Retinal pigment epithelial cell (primary cell): ENCODE data around the gene PLD1.
"Not testable (repeated sequence)": the region's sequence is repeated elsewhere in the genome, so short reads cannot be mapped to it uniquely, and the experiment has no call there.

Experiments used
- DNase-seq: peaks from one replicate; pipeline ENCODE4 v3.0.0-alpha.2; 2010; ENCODE audit warnings: low read depth
- H3K4me3 ChIP-seq: 2 replicates; pipeline ENCODE4 v1.5.1; 2011; ENCODE audit warnings: mild to moderate bottlenecking, low read length, control low read depth, moderate library complexity
- TF ChIP-seq, protein P1 (sequence below): conservative IDR thresholded peaks from 2 replicates; pipeline ENCODE4 v1.5.1; 2011; ENCODE audit warnings: low read depth, low read length, control low read depth, inconsistent platforms

Gene PLD1

GRCh38 chr3:171646357-171647133 is 163.7 kb downstream of the PLD1 start:
- TF ChIP-seq, protein P1, sequence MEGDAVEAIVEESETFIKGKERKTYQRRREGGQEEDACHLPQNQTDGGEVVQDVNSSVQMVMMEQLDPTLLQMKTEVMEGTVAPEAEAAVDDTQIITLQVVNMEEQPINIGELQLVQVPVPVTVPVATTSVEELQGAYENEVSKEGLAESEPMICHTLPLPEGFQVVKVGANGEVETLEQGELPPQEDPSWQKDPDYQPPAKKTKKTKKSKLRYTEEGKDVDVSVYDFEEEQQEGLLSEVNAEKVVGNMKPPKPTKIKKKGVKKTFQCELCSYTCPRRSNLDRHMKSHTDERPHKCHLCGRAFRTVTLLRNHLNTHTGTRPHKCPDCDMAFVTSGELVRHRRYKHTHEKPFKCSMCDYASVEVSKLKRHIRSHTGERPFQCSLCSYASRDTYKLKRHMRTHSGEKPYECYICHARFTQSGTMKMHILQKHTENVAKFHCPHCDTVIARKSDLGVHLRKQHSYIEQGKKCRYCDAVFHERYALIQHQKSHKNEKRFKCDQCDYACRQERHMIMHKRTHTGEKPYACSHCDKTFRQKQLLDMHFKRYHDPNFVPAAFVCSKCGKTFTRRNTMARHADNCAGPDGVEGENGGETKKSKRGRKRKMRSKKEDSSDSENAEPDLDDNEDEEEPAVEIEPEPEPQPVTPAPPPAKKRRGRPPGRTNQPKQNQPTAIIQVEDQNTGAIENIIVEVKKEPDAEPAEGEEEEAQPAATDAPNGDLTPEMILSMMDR, result peak; percentile 54
- DNase-seq, result no peak
- H3K4me3 ChIP-seq, result no peak overlapping the region

DNA sequence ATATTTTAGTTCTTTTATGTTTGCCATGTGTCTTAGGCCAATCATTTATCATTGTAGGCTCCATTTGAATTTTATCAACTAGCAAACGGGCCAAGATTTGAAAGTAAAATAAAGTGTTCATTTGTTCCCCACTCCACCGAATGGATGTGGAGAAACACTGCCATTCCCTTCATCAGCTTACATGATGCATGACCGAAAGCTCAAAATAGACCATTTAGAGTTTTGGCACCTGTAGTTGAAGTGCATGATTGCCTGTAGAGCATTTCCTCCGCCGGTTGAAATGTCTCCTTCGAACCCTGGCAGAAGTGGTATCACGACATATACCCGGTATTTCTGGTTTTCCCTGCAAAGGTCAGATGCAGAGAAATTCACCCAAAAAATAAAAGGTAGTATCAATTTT is 165.6 kb downstream of the PLD1 start:
- TF ChIP-seq, protein P1, result no peak

DNA sequence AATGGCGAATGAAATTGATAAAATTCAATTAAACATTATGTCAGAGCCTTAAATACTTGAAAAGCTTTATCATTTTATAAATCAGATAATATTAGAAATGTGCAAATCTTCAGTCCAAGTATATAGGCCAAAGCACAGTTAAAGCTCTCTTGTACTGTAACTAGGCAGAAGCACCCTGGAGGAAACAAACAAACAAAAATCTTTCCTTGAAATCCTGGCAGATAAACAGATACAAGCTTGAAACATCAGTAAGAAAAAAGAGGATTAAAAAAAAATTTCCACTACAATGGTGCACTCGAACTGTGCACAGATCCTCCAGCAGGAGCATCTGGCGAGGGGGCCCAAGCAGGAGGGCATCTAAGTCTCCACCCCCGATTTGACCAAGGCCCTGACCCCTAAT is 166.6 kb downstream of the PLD1 start:
- H3K4me3 ChIP-seq, result no peak overlapping the region
- DNase-seq, result no peak
- TF ChIP-seq, protein P1, result no peak

More for the DNA sequence above, 165.6 kb downstream of the PLD1 start:
- no peak for DNase-seq
- H3K4me3 ChIP-seq, result no peak overlapping the region

GRCh38 chr3:171643033-171643432 is 167.2 kb downstream of the PLD1 start:
- TF ChIP-seq, protein P1, result no peak
- no peak overlapping the region for H3K4me3 ChIP-seq
- no peak for DNase-seq

GRCh38 chr3:171640520-171641412 is 169.5 kb downstream of the PLD1 start:
- peak; percentile 73 for DNase-seq
- TF ChIP-seq, protein P1, result peak; percentile 51

DNA sequence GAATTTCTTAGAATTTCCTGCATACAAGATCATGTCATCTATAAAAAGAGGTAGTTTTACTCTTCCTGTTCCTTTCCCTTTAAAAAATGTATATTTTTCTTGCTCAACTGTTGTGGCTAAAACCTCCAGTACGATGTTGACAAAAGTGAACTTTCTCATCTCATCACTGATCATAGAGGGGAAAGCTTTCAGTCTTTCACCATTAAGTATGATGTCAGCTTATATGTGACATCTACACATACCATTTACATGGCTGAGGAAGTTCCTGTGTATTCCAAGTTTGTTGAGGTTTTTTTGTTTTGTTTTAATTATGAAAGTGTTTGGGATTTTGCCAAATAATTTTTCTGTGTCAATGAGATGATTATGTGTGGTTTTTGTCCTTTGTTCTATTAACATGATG is 173.6 kb downstream of the PLD1 start:
- TF ChIP-seq, protein P1, result no peak
- no peak overlapping the region for H3K4me3 ChIP-seq
- DNase-seq, result no peak

More at GRCh38 chr3:171640520-171641412, 169.5 kb downstream of the PLD1 start:
- no peak overlapping the region for H3K4me3 ChIP-seq

DNA sequence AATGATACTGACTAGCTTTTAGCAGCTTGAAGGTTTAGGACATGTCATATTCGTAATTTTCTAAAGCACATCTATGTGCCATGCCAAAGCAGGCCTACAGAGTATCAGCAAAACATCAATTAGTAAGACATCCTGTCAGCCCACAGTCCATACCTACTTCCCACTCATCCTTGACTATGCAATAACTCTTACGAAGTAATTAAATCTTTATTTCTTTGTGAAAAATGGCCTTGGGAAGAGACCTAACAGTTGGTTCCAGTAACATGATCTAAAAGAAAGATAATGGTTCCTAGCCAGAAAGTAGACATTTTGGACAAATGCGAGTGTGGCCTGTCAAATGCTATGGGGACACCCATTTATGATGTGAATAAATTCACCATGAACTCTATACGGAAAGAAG is 177.5 kb downstream of the PLD1 start:
- DNase-seq, result no peak
- TF ChIP-seq, protein P1, result no peak
- no peak overlapping the region for H3K4me3 ChIP-seq

GRCh38 chr3:171626799-171627198 is 183.5 kb downstream of the PLD1 start:
- not testable (repeated sequence) for DNase-seq, H3K4me3 ChIP-seq
